ENCODE results near the gene NUMA1. TPM values are rescaled to one million over a fixed set of nuclear protein-coding genes. Genes with fewer than 3 reads are reported as not detected.

The NUMA1 gene
- total RNA-seq, 2 donors from 2014 or later: 130 to 132 TPM

DNA sequence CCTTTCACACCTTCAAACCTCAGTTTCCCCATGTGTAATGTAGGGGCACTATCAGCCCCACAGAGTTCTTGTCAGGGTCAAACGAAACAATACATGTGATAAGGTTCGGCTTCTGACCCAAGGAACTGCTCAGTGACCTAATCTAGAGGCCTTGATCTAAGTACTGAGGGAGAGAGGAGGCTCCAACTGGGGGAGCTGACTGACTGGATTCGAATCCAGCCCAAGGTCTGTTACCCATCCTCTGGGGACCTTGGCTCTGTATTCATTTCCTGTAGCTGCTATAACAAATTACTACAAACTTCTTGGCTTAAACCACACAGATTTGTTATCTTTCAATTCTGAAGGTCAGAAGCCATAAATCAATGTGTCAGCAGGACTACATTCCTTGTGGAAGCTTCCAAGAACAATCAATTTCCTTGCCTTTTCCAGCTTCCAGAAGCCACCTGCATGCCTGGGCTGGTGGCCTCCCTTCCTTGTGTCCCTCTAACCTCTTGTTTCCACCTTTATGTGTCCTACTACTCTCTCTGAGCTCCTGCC lies 42.8 kb upstream of the NUMA1 start:
- H3K27ac ChIP-seq (ENCODE audit: low read depth, low read length): no peak overlapping the region
- Mint-ChIP-seq H3K36me3 (ENCODE audit: low read depth) (no peaks in the 10 kb centered on the region), H3K9me3 (peaks cover 24% of the 10 kb centered on the region), H3K4me3 (no peak overlapping the region), H3K4me1 (peaks cover 6% of the 10 kb centered on the region), H3K27ac (no peak overlapping the region), H3K27me3 (ENCODE audit: insufficient read depth) (peaks cover 36% of the 10 kb centered on the region)
- H3K4me1 ChIP-seq (ENCODE audit: control insufficient read depth, insufficient read depth, low read length): no peaks in the 10 kb centered on the region
- H3K4me3 ChIP-seq (ENCODE audit: low read length): no peak overlapping the region
- DNase-seq: no peak
- TF ChIP-seq, protein P1, sequence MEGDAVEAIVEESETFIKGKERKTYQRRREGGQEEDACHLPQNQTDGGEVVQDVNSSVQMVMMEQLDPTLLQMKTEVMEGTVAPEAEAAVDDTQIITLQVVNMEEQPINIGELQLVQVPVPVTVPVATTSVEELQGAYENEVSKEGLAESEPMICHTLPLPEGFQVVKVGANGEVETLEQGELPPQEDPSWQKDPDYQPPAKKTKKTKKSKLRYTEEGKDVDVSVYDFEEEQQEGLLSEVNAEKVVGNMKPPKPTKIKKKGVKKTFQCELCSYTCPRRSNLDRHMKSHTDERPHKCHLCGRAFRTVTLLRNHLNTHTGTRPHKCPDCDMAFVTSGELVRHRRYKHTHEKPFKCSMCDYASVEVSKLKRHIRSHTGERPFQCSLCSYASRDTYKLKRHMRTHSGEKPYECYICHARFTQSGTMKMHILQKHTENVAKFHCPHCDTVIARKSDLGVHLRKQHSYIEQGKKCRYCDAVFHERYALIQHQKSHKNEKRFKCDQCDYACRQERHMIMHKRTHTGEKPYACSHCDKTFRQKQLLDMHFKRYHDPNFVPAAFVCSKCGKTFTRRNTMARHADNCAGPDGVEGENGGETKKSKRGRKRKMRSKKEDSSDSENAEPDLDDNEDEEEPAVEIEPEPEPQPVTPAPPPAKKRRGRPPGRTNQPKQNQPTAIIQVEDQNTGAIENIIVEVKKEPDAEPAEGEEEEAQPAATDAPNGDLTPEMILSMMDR (conservative IDR thresholded peaks at IDR 0.05): no peak
- H3K9me3 ChIP-seq (ENCODE audit: control insufficient read depth, low read length): peaks cover 37% of the 10 kb centered on the region
- WGBS, 2 experiments (ENCODE audit: insufficient coverage in 1 of 2, insufficient read length in 1 of 2): 90 to 95% methylated on average over 1 to 3 of the region's 3 CpGs
- no peaks in the 10 kb centered on the region for H3K36me3 ChIP-seq (ENCODE audit: control insufficient read depth, insufficient read depth, low read length)
- no peak overlapping the region for H3K9ac ChIP-seq (ENCODE audit: extremely low read depth, low read length, poor library complexity, severe bottlenecking)
- peaks cover 18% of the 10 kb centered on the region for H3K27me3 ChIP-seq (ENCODE audit: control insufficient read depth, insufficient read depth, low read length, poor library complexity, severe bottlenecking)

DNA sequence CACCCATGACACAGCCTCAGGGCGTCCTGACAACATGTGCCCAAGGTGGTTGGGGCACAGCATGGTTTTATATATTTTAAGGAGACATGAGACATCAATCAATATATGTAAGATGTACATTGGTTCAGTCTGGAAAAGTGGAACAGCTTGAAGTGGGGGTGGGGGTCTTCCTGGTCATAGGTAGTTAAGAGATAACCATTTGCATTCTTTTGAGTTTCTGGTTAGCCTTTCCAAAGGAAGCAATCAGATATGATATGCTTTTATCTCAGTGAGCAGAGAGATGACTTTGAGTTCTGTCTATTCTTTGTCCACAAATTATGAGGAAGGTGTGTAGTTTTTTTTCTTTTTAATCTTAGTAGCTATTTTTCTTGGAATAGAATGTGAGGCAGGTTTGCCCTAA lies 42.3 kb upstream of the NUMA1 start:
- no peak overlapping the region for H3K4me3 Mint-ChIP-seq
- DNase-seq: no peak
- H3K9me3 ChIP-seq (ENCODE audit: control insufficient read depth, low read length): peaks cover 31% of the 10 kb centered on the region
- peaks cover 33% of the 10 kb centered on the region for H3K27me3 Mint-ChIP-seq (ENCODE audit: insufficient read depth)
- H3K36me3 ChIP-seq (ENCODE audit: control insufficient read depth, insufficient read depth, low read length): no peaks in the 10 kb centered on the region
- no peak overlapping the region for H3K27ac Mint-ChIP-seq
- no peak overlapping the region for H3K4me3 ChIP-seq (ENCODE audit: low read length)
- no peak overlapping the region for H3K9ac ChIP-seq (ENCODE audit: extremely low read depth, low read length, poor library complexity, severe bottlenecking)
- TF ChIP-seq, protein P1 (conservative IDR thresholded peaks at IDR 0.05): no peak
- no peaks in the 10 kb centered on the region for H3K36me3 Mint-ChIP-seq (ENCODE audit: low read depth)
- H3K4me1 ChIP-seq (ENCODE audit: control insufficient read depth, insufficient read depth, low read length): no peaks in the 10 kb centered on the region
- no peak overlapping the region for H3K27ac ChIP-seq (ENCODE audit: low read depth, low read length)
- 100% methylated on average over 1 of the region's 1 CpG; no CpG with 5 or more reads in 1 of the 2 experiments for WGBS, 2 experiments (ENCODE audit: insufficient coverage in 1 of 2, insufficient read length in 1 of 2)
- H3K4me1 Mint-ChIP-seq: peaks cover 8% of the 10 kb centered on the region
- H3K9me3 Mint-ChIP-seq: peaks cover 18% of the 10 kb centered on the region
- H3K27me3 ChIP-seq (ENCODE audit: control insufficient read depth, insufficient read depth, low read length, poor library complexity, severe bottlenecking): peaks cover 18% of the 10 kb centered on the region

GRCh38 chr11:72120930-72121329 lies 40.6 kb upstream of the NUMA1 start:
- H3K27me3 Mint-ChIP-seq (ENCODE audit: insufficient read depth): peaks cover 31% of the 10 kb centered on the region

More at GRCh38 chr11:72120930-72121329, 40.6 kb upstream of the NUMA1 start:
- no peaks in the 10 kb centered on the region for H3K4me1 ChIP-seq (ENCODE audit: control insufficient read depth, insufficient read depth, low read length)
- H3K9me3 ChIP-seq (ENCODE audit: control insufficient read depth, low read length): peaks cover 14% of the 10 kb centered on the region
- WGBS, 2 experiments (ENCODE audit: insufficient coverage in 1 of 2, insufficient read length in 1 of 2): 94 to 100% methylated on average over 2 of the region's 2 CpGs
- no peak overlapping the region for H3K9ac ChIP-seq (ENCODE audit: extremely low read depth, low read length, poor library complexity, severe bottlenecking)
- H3K27ac ChIP-seq (ENCODE audit: low read depth, low read length): no peak overlapping the region
- TF ChIP-seq, protein P1 (conservative IDR thresholded peaks at IDR 0.05): no peak
- peaks cover 18% of the 10 kb centered on the region for H3K27me3 ChIP-seq (ENCODE audit: control insufficient read depth, insufficient read depth, low read length, poor library complexity, severe bottlenecking)
- DNase-seq: no peak
- H3K36me3 ChIP-seq (ENCODE audit: control insufficient read depth, insufficient read depth, low read length): no peaks in the 10 kb centered on the region
- Mint-ChIP-seq H3K36me3 (ENCODE audit: low read depth) (no peaks in the 10 kb centered on the region), H3K4me3 (no peak overlapping the region), H3K27ac (no peak overlapping the region), H3K4me1 (peaks cover 21% of the 10 kb centered on the region), H3K9me3 (peaks cover 5% of the 10 kb centered on the region)
- H3K4me3 ChIP-seq (ENCODE audit: low read length): no peak overlapping the region
